ENCODE results near the gene CCR3. TPM values are rescaled to one million over a fixed set of nuclear protein-coding genes. Genes with fewer than 3 reads are reported as not detected.
A peak's percentile ranks its signal among the peaks of the same experiment; 100 is the strongest.

Gene CCR3
- total RNA-seq, 1 experiment from 2014 or later: not detected

DNA sequence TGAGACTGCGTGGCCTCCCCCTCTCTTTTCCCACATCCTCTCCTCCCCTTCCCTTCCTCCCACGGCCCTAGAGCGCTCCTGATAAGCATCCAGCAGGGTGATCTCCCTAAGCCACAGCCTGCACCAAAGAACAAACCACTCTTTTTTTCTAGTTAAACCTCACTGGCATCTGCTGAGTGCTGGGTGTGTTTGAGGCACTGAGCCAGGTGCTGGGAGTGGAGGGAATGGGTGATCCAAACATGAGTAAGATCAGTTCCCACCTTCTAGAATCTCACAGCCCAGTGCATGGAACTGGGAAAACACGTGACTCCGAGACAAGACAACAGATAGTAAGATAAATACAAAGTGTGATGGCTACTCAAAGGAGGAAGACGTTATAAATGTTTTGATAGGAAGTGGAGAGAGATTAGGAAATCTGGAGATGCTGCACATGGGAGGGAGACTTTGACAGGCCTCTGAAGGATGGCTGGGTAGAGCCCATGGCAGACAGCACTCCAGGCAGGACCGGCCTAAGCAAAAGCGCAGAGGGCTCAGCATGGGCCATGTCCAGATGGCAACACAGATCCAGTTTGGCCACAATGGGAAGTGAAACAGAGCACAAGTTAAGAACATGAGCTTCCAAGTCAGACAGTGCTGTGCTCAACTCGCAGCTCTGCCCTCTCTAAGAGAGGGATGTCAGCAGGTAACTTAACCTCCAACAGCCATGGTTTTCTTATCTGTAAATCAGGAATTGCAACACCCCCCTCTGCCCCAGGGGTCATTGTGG is 55.6 kb downstream of the CCR3 start:
- DNase-seq (ENCODE audit: low read depth): peak; percentile 21

DNA sequence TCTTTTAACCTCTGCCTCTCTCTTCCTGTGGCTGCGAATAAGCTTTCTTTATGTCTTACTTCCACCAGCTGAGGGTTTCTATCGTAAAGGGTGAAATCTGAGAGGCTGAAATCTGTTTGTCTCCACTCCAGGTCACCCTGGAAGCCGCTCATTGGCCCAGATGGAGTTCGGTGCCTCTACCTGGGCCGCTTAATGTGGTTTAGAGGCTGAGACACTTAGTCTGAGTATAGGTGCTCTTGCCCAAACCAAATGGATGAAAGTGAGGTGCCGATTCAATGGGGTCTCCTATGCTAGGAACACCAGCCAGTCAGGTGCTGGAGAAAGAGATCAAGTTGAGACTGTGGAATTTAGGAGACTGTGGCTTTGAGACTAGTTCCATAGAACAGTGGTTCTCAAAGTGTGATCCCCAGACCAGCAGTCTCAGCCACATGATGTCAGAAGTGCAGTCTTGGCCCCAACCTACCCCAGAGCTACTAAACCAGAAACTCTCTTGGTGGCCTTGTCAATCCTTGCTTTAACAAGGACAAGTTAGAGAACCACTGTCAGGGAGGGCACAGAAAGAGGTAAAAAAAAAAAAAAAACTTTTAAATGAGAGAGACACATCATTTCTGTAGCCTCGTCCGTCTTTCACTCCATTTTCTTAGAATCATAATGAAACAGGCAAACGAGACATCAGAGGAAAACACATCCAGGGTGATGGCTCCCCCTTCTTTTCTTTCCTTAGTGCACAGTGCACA is 56.8 kb downstream of the CCR3 start:
- DNase-seq (ENCODE audit: low read depth): no peak

DNA sequence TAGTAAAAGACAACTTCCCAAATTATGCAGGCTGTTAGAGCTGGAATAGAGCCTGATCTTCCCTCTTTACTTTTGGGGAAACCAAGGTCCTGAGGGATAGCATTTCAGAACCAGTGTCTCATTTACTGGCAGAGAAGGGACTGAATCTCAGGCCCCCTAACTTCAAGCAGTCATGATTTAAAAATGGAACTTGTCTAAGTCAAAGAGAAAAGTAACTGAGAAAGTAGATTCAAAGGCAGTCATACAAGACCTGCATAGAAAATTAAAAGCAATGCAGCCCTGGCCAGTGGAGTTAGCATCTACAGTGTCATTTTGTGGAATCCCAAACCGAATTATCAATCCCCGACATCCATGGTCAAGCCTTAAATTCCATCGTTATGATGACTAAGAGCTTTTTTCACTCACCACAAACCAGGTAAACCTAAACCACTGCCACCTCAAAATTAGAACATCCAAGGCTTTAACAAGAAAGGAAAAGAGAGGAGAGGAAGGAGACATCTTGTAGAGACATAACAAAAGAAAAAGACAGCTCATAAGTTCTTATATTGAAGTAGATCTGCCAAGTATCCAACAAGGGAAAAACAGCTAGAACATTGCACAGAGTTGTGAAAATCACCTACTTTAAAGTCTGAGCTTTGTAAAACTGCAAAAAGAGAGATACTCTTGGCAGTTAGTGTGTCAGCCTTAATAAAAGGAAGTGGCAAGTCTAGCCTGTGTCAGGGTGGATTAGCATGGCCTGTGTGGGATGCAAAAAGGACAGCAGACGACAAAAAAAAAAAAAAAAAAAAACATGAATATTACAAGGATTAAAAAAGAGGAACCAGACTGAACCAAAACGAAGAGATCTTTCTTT is 57.6 kb downstream of the CCR3 start:
- DNase-seq (ENCODE audit: low read depth): no peak

DNA sequence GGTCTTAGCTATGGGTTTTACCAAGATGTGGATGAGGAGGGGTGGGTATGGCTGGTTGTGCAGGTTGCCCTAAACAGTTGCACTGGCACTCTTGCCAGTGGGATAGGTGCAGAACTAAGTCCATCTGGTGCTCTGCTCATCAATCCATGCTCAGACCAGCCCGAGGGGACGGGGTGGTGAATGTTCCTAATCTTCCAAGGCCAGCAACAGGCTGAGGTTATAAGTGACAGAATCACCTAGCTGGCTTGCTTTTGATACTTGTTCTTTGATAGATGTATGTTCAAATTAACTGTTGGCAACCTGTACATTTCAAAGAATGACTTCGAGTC is 58.2 kb downstream of the CCR3 start:
- DNase-seq (ENCODE audit: low read depth): no peak

DNA sequence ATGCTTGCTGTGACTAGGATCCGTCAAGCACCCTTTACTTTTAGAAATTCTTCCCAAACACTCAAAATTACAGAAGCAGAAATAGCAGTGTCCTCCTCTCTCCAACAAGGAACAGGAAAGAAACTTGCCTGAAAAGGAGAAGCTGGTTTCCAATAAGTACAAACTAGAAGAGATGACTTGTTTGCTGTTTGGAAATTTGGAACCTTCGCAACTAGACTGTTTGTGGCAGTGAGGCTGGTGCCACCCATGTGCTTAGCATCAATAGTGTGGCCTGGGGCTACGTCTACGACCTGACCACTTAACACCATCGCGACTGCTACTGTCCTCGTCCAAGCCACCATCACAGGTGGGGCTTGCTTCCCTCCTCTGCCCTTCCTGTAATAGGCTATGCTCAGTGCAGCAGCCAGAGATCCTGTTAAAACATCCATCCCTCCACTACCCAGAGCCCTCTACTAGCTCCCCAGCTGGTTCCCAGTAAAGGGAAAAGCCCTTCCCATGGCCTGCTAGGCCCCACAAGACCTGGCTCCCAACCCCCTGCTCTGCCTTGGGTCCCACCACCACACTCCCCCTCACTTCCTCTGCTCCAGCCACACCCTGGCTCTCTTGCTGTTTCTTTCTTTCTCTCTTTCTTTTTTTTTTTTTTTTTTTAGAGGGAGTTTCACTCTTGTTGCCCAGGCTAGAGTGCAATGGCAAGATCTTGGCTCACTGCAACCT is 59.0 kb downstream of the CCR3 start:
- no peak for DNase-seq (ENCODE audit: low read depth)

DNA sequence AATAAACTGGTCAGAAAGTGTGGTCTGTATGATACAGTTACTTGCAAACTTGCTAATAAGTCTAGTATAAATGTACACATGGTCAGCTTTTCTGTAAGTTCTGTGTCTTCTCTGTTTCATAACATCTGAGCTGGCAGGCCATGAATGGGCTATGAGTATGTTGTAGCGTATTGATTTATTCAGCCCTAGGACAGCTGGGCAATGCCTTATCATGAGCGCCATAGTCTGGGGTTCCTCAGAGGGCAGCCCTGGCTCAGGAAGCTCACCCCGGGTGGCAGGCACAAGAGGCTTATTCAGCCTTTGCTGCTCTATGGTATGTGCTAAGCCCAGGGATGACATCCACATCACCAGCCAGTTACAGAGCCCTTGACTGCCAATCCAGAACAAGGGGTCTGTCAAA is 61.0 kb downstream of the CCR3 start:
- no peak for DNase-seq (ENCODE audit: low read depth)

DNA sequence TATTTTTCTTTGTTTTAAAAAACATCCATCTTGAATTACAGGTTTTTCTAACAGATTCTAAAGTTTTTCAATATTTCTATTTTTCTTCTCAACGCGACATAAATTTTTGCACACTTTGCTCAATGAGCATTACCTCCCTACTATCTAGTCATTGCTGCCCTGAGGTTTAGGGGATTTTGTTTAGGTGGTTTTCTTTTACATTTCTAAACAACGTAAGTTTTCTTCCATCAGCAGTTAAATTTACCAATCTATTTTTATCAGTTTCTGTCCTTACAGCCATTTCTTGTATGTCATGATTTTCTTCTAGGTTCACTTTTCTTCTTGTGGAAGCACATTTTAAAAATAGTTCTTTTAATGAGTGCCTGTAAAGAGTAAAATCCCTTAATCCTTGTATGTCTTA is 62.5 kb downstream of the CCR3 start:
- DNase-seq (ENCODE audit: low read depth): no peak

DNA sequence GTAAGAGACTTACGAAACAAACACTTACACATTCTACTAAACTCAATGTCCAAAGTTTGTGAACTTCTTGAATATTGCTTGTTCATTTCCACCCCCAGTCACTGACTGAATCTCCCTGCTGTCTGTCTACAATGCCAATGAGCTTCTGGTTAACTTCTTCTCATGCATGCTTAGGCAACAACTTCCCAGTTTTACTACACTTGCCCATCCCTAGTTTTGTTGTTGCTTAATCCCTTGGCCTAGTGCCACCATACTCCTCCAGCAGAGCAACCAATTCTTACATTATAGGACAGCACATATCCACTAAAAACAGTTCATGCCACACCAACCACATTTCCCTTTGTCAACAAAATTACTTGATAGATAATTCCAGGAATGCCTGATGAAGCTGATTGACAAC is 70.7 kb downstream of the CCR3 start:
- DNase-seq (ENCODE audit: low read depth): no peak

DNA sequence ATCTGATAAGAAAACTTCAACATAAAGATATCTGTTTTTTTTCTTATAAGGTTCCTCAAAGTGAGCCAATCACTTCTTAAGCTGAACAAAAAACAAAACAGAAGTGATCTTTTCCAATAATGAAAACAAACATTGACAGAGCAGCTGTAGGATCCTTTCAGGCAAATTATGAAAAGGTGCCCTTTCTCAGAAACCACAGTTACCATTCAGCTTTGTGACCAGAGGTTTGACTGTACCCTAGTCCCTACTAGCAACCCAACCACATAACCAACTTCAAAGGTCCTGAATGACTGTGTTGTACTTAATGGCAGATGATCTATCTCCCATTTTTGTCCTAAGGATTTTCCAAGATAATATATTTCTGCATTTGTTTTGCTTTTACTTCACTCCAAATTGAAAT is 72.3 kb downstream of the CCR3 start:
- DNase-seq (ENCODE audit: low read depth): no peak

DNA sequence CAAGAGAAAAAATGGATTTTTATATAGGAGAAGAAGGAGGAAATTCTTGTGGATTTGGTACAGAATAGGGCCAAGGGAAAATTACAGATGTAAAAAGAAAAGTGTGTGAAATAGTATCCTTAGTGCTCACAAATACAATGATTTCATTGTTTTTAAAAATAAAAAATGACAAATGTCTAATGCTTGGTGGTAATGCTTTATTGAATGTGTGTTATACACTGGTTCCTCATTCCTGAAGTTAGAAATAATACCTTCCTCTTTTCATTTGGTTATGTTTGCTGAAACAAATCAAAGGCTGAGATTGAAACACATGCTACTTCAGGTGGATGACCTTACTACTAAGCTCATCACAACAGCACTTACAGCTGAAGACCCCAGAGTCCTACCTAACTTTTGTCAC is 73.9 kb downstream of the CCR3 start:
- no peak for DNase-seq (ENCODE audit: low read depth)

Other genes with a start within 250 kb of the CCR3 start
- 5.7 and 10.8 TPM in 2 replicates for gene FYCO1, start 246.6 kb upstream of the CCR3 start, total RNA-seq (2014; rRNA removed)
- gene XCR1, start 215.0 kb upstream of the CCR3 start, total RNA-seq (2014; rRNA removed): 0.06 TPM in 1 of 2 replicates, not detected in the other
- 0.19 and 0.46 TPM in 2 replicates for gene CCR1, start 34.1 kb upstream of the CCR3 start, total RNA-seq (2014; rRNA removed)
- gene CCR2, start 111.7 kb downstream of the CCR3 start, total RNA-seq (2014; rRNA removed): not detected in 2 replicates
- not detected in 2 replicates for gene CCR5, start 128.5 kb downstream of the CCR3 start, total RNA-seq (2014; rRNA removed)
- gene CCRL2, start 164.8 kb downstream of the CCR3 start, total RNA-seq (2014; rRNA removed): 5.3 and 5.4 TPM in 2 replicates
- 0.06 TPM in 1 of 2 replicates, not detected in the other for gene LTF, start 222.4 kb downstream of the CCR3 start, total RNA-seq (2014; rRNA removed)

Measured in LHCN-M2 (cell line).